Activated T-cell treated with anti-CD3 and anti-CD28 coated beads, Interleukin-2, amount 50 U/mL, for 4 hours (primary cell): ENCODE results near the gene ERCC2. TPM values are rescaled to one million over a fixed set of nuclear protein-coding genes. Genes with fewer than 3 reads are reported as not detected.

Experiments used
- ATAC-seq, 2 donors: fragments of 200-7000 bp; cut with Tn5 transposase; one replicate each; pipeline ENCODE4 v1.10.0; 2021
- DNase-seq: peaks from one replicate; pipeline ENCODE4 v3.0.0-alpha.2; 2020
- H3K27me3 Mint-ChIP-seq: one replicate; pipeline ENCODE4 v1.8.0; 2021; ENCODE audit warnings: low read depth, mixed read lengths
- H3K36me3 Mint-ChIP-seq: one replicate; pipeline ENCODE4 v1.8.0; 2022; ENCODE audit warnings: mixed read lengths; ENCODE audit not compliant: insufficient read depth
- H3K4me1 Mint-ChIP-seq: one replicate; pipeline ENCODE4 v1.8.0; 2021; ENCODE audit warnings: low read depth, mixed read lengths
- H3K4me3 Mint-ChIP-seq: one replicate; pipeline ENCODE4 v1.8.0; 2021; ENCODE audit warnings: mild to moderate bottlenecking, moderate library complexity, mixed read lengths
- H3K9me3 Mint-ChIP-seq: one replicate; pipeline ENCODE4 v1.8.0; 2021; ENCODE audit warnings: mixed read lengths
- total RNA-seq, 3 donors: library from RNA; stranded (reverse); gene quantifications; one replicate each; pipeline ENCODE4 v1.2.1, GENCODE V29; 2021

ERCC2 gene
- total RNA-seq, 3 donors from 2014 or later, result 22.2 to 23.8 (median 23.8) TPM

DNA sequence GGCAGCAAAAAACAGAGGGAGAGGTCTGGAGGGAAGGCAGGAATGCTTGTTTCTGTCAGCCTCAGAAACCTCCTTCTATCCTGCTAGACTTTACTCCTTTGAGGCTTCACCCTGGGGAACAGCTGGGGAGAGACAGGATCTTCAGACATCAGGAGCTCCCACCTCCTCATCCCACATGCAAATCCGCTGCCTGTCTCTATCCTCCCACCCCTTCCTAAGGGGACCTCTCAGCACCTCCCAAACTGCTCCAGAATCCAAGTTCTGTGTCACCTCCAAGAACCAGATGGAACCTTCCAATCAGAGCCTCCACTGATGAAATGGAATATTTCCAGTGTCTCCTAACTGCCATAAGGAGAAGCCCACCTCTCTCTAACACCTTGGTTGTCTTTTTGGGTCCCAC, 9.7 kb upstream of the ERCC2 start:
- H3K4me1 Mint-ChIP-seq, result no peaks in the 10 kb centered on the region
- no peaks in the 10 kb centered on the region for H3K9me3 Mint-ChIP-seq
- peaks cover 13% of the 10 kb centered on the region for H3K27me3 Mint-ChIP-seq
- ATAC-seq, result no peak
- DNase-seq, result no peak
- no peak overlapping the region for H3K4me3 Mint-ChIP-seq
- H3K36me3 Mint-ChIP-seq, result no peaks in the 10 kb centered on the region

DNA sequence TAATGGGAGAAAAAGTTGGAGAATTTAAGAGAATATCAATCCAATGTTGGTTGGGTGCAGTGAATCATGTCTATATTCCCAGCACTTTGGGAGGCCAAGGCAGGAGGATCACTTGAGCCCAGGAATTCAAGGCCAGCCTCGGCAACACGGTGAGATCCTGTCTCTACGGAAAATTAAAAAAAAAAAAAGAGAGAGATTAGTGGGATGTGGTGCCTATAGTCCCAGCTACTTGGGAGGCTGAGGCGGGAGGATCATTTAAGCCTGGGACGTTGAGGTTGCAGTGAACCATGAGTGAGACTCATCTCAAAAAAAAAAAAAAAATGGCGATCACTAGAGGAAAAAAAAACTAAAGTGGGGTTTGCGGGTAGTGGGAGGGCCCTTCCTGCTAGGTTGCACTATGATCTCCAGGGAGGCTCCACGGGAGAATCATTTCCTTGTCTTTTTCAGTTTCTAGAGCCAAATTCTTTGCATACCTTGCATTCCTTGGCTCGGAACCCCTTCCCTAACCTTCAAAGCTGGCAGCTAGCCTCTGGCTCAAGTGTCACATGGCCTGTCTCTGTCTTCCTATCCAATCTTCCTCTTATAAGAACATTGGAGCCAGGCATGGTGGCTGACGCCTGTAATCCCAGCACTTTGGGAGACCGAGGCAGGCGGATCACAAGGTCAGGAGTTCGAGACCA, 5.8 kb upstream of the ERCC2 start:
- Mint-ChIP-seq H3K36me3 (no peaks in the 10 kb centered on the region), H3K27me3 (no peaks in the 10 kb centered on the region), H3K4me3 (no peak overlapping the region), H3K4me1 (no peaks in the 10 kb centered on the region), H3K9me3 (no peaks in the 10 kb centered on the region)
- no peak for DNase-seq
- no peak for ATAC-seq

DNA sequence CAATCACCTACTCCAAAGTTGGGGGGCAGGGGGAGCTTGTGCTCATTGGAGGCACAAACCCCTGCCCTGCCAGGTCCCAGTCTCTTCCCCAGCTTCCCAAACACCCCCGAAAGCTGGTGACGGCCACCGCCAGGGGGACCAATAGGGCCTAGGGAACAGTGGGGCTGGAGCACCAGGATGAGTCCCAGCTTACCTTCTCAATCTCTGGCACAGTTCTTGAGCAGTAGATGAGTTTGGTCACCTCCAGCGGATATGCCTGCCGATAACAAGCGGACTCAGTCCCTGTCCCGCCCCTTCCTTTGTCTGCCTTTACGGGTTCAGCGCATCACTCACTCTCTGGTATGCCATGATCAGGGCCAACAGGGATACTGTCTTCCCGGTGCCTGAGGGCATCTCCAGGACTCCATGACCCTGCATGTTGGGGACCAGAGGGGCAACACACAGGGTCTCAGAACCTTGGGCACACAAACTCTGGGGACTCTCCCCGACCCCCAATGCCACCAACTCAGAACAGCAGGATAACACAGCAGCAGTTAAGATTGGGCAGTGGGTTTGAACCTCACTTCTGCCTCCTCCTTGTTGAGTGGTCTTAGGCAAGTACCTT, 1.5 kb downstream of the ERCC2 start:
- Mint-ChIP-seq H3K9me3 (no peaks in the 10 kb centered on the region), H3K36me3 (no peaks in the 10 kb centered on the region), H3K4me3 (peak overlapping the region; percentile 65), H3K27me3 (no peaks in the 10 kb centered on the region), H3K4me1 (peaks cover 14% of the 10 kb centered on the region)
- DNase-seq (no peak), ATAC-seq (no peak)

DNA sequence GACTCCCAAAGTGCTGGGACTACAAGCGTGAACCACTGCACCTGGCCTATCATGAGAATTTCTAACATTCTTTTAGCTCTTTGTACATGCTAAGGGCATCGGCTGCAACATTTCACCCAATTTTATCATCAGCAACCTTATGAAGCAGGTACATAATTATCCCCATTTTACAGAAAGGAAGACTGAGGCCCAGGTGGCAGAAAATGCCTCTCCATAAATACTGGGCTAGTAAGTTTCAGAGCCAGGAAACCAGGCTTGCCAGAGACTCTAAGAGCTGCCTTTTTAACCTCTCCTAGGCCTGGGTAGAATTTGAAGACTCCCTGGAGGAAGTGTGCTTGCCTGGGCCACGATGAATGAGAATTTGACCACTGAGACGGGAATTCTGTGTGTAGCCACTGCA, 2.2 kb downstream of the ERCC2 start:
- DNase-seq (no peak), ATAC-seq (no peak)
- H3K4me3 Mint-ChIP-seq, result no peak overlapping the region
- H3K27me3 Mint-ChIP-seq, result no peaks in the 10 kb centered on the region
- H3K9me3 Mint-ChIP-seq, result no peaks in the 10 kb centered on the region
- peaks cover 14% of the 10 kb centered on the region for H3K4me1 Mint-ChIP-seq
- H3K36me3 Mint-ChIP-seq, result no peaks in the 10 kb centered on the region

DNA sequence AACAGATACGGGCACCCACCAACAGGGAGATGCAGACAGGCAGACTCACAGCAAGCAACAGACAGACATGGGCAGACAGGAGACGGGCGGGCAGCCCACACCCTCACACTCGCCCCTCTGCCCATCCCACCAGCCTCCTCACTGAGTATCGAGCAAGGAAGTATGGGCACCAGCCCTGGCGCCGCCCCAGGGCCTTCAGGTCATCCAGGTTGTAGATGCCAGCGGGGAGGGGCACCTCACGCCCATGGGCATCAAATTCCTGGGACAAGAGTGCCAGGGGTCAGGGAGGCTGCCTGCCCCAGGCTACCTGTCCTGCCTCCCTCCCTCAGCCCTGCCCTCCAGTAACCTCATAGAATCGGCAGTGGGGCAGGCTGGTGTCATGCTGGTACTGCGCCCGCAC, 5.7 kb downstream of the ERCC2 start:
- H3K4me1 Mint-ChIP-seq, result peaks cover 9% of the 10 kb centered on the region
- no peak for ATAC-seq

DNA sequence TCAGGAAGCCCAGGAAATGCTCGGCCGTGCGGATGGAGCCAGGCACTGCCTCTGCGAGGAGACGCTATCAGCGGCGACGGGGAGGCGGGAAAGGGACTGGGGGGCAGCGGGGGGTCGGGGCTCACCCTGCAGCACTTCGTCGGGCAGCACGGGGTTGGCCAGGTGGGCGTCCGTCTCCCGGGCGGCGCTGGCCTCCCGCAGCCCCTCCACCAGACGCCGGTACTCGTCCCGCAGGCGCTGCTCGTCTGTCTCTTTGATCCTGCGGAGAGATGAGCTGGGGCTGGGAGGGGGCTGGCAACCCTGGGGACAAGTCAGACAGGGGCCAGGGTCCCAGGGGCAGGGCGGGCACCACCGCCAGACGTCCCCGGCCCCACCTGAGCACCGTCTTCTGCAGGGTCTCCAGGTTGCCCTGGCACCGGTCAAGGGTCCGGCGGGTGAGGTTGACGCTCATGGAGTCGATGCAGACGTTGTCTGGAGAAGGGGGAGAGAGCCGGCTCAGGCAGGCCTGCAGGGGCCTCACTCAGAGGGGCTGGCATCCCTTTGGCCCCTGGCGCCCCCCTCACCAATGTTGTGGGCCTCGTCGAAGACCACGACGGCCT, 6.4 kb downstream of the ERCC2 start:
- ATAC-seq (no peak), DNase-seq (no peak)
- Mint-ChIP-seq H3K4me1 (peaks cover 5% of the 10 kb centered on the region), H3K9me3 (no peaks in the 10 kb centered on the region), H3K36me3 (peaks cover 3% of the 10 kb centered on the region), H3K4me3 (no peak overlapping the region), H3K27me3 (no peaks in the 10 kb centered on the region)

More for the DNA sequence above, 5.7 kb downstream of the ERCC2 start:
- Mint-ChIP-seq H3K4me3 (no peak overlapping the region), H3K36me3 (peaks cover 3% of the 10 kb centered on the region), H3K27me3 (no peaks in the 10 kb centered on the region), H3K9me3 (no peaks in the 10 kb centered on the region)
- DNase-seq, result no peak

DNA sequence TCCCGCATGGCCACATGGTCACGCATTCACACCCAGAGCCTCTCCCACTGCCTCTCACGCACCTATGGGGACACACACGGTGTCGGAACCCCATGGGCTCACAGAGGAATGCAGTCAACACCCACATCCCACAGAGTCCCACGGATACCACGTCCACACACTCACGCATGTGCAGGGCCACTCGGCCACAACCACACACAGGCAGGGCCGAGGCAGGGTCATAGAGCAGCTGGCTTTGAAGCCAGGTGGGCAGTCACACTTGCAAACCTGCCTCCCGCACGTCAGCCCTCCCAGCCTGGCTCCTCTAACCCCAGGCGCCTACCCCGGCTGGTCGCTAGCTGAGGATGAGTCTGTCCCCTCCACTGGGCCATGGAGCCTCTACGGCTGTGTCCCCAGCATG, 8.1 kb downstream of the ERCC2 start:
- DNase-seq, result no peak
- no peaks in the 10 kb centered on the region for H3K4me1 Mint-ChIP-seq
- no peaks in the 10 kb centered on the region for H3K27me3 Mint-ChIP-seq
- no peak overlapping the region for H3K4me3 Mint-ChIP-seq
- no peak for ATAC-seq
- H3K9me3 Mint-ChIP-seq, result no peaks in the 10 kb centered on the region
- H3K36me3 Mint-ChIP-seq, result peaks cover 5% of the 10 kb centered on the region

DNA sequence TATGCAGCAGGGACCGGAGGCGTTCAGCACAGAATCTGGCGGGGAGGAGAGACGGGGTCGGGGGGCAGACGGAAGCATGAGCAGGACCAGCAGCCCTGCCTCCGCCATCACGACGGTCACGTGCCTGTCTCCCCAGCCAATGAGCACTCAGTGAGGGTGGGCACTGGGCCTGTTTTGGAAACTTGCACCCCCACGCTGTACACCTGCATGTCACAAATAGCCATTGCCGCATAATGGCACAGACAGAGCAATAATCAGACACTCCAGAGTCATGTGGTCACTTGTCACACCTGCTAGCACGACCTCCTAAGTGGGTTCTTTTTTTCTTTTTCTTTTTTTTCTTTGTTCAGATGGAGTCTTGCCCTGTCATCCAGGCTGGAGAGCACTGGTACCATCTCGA, 8.8 kb downstream of the ERCC2 start:
- Mint-ChIP-seq H3K4me3 (no peak overlapping the region), H3K36me3 (peaks cover 5% of the 10 kb centered on the region), H3K27me3 (no peaks in the 10 kb centered on the region), H3K4me1 (no peaks in the 10 kb centered on the region), H3K9me3 (no peaks in the 10 kb centered on the region)
- DNase-seq (no peak), ATAC-seq (no peak)

DNA sequence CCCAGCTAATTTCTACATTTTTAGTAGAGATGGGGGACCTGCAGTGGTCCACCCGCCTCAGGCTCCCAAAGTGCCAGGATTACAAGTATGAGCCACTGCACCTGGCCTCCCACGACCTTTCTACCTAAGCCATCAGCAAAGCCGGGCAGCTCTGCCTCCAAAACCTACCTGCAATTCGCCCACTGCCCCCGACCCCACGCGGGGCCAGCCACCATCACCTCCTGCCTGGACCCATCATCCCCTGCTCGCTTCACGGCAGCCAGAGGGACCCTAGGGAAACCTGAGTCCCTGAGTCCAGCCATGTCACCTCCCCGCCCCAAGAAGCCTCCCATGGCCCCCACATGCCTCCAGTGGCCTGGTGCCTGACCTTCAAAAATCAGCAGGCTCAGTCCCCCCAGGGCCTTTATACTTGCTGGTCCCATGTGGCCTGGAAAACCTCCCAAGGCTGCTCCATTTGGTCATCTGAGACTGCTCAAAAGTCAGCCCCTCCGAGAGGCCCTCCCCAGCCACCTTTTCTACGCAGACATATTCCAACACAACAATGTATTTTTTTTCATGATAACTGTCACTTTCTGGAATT, 12.1 kb downstream of the ERCC2 start:
- H3K9me3 Mint-ChIP-seq, result no peaks in the 10 kb centered on the region
- ATAC-seq, result no peak

DNA sequence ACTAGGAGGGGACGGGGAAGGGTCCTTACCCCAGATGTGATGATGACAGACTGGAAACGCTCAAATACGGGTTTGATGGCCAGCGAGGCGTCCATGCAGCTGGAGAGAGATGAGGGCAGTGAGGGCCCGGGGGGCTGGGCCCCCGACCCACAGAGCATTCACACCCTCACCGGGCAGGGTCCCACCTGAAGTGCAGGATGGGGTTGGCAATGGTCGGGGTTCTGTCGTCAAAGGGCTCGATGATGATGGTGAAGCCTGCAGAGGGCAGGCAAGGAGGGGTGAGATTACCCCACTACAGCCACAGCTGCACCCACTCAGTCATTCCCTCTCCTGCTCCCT, 13.0 kb downstream of the ERCC2 start:
- Mint-ChIP-seq H3K4me3 (no peak overlapping the region), H3K36me3 (peaks cover 16% of the 10 kb centered on the region), H3K9me3 (no peaks in the 10 kb centered on the region), H3K4me1 (no peaks in the 10 kb centered on the region), H3K27me3 (no peaks in the 10 kb centered on the region)
- no peak for ATAC-seq
- DNase-seq, result no peak

More for the DNA sequence above, 12.1 kb downstream of the ERCC2 start:
- H3K4me3 Mint-ChIP-seq, result no peak overlapping the region
- no peak for DNase-seq
- H3K4me1 Mint-ChIP-seq, result no peaks in the 10 kb centered on the region
- H3K27me3 Mint-ChIP-seq, result no peaks in the 10 kb centered on the region
- peaks cover 13% of the 10 kb centered on the region for H3K36me3 Mint-ChIP-seq

DNA sequence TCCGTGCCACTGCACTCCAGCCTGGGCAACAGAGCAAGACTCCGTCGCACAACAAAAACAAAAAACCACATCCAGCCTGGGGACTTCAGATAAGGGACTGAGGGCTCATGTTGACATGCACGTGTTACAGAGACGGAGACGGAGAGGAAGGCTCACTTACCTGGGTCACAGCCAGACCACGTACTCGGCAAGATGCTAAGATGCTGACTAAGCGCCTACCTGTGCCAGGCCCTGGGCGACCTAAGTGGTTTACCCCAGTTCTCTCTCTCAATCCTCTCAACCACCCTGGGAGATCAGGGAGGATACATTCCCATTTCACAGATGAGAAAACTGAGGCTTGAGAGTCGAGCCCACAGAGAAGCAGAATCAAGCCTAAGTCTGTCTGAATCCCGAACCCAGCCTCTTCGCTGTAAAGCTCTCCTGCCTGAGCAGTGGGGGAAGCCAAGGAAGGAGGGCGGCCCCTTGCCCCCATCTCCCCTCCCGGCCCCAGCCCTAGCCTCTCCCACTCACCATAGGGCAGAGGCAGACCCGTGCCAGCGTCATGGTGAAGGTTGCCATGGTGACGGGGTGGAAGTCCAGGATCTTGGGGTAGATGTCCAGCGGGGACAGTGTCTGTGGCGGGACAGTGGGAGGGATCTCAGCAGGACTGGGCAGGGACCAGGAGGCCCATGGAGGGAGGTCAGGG, 13.5 kb downstream of the ERCC2 start:
- Mint-ChIP-seq H3K9me3 (no peaks in the 10 kb centered on the region), H3K27me3 (no peaks in the 10 kb centered on the region), H3K36me3 (peaks cover 16% of the 10 kb centered on the region), H3K4me3 (no peak overlapping the region), H3K4me1 (no peaks in the 10 kb centered on the region)
- no peak for DNase-seq
- no peak for ATAC-seq

DNA sequence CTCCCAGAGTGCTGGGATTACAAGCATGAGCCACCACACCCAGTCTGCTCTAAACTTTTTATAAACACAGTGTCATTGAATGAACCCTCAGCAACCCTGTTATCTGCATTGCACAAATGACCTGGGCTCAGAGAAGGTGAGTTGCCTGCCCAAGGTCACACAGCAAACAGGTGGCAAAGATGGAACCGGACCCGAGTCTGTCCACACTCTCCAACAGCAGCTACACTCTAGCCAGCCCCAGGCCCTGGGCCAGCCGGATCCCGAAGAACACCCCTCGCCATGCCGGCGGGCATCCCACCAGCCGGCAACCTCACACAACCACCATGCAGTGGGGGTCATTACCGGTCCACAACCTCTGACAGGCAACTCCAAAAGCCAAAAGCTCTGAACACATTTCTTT, 14.5 kb downstream of the ERCC2 start:
- H3K4me3 Mint-ChIP-seq, result no peak overlapping the region
- H3K4me1 Mint-ChIP-seq, result no peaks in the 10 kb centered on the region
- peaks cover 17% of the 10 kb centered on the region for H3K36me3 Mint-ChIP-seq
- H3K9me3 Mint-ChIP-seq, result no peaks in the 10 kb centered on the region
- ATAC-seq (no peak), DNase-seq (no peak)
- H3K27me3 Mint-ChIP-seq, result no peaks in the 10 kb centered on the region

DNA sequence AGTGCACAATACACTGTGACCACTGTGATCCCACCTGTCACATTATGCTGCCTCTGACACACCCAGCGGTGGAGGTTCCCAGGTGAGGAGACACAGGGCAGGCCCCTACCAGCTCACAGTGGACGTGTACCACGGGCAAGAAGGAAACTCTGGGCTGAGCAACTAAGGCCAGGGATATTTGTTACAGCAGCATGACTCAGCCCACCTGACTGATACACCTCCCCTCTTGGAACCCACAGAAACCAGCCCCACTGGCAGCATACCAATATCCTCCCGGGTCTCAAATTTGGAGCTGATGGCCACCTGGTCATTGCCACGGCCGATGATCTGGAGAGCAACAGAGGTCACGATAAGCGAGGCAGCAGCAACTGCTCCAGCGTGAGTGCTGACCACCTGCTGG, 15.0 kb downstream of the ERCC2 start:
- H3K27me3 Mint-ChIP-seq, result no peaks in the 10 kb centered on the region
- H3K36me3 Mint-ChIP-seq, result peaks cover 19% of the 10 kb centered on the region
- ATAC-seq (no peak), DNase-seq (no peak)
- H3K4me1 Mint-ChIP-seq, result no peaks in the 10 kb centered on the region
- no peaks in the 10 kb centered on the region for H3K9me3 Mint-ChIP-seq
- no peak overlapping the region for H3K4me3 Mint-ChIP-seq

DNA sequence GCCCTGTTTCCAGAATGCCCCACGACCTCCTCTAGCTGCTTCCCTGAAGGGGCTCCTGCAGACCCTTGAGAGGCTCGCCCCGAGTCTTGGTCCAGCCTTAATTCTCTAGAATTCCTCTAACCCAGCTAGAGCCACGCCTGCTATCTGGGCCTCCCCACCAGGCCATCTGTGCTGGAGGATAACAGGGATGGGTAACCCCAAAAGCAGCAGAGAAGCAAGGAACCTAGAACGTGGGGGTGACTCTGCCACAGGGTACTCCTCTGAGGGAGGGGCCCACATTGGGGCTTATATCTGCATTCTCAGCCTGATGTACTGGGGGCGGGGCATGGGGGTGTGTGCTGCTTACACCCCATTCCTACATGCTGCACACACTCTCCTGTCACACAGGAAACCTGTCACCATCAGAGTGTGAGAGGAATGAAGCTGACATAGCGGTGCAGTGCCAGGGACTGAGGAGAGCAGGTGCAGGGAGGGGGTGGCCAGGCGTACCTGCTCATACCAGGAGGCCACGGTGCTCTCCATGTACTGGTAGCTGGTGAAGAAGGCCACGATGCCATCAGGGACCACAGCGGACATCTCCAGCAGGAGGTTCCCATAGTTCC, 16.0 kb downstream of the ERCC2 start:
- peaks cover 19% of the 10 kb centered on the region for H3K36me3 Mint-ChIP-seq
- H3K9me3 Mint-ChIP-seq, result no peaks in the 10 kb centered on the region
- ATAC-seq (no peak), DNase-seq (no peak)
- H3K4me1 Mint-ChIP-seq, result no peaks in the 10 kb centered on the region
- no peaks in the 10 kb centered on the region for H3K27me3 Mint-ChIP-seq
- no peak overlapping the region for H3K4me3 Mint-ChIP-seq
